K562 (cell line): ENCODE measurements around the gene CBX1. TPM values are rescaled to one million over a fixed set of nuclear protein-coding genes. Genes with fewer than 3 reads are reported as not detected.

Experiments
- ARHGAP35 ChIP-seq: fragments of 450-650 bp; IDR thresholded peaks from 2 replicates; pipeline ENCODE4 v1.6.1; 2018; ENCODE audit not compliant: partially characterized antibody
- CBX5 ChIP-seq: IDR thresholded peaks from 2 replicates; pipeline ENCODE4 v1.6.1; 2014; ENCODE audit warnings: low read depth, borderline replicate concordance
- CHD1 ChIP-seq: fragments of 200-600 bp; sonication (generic); IDR thresholded peaks from one replicate; pipeline ENCODE4 v1.6.1; 2012; ENCODE audit warnings: mild to moderate bottlenecking, moderate library complexity, low read length, inconsistent platforms
- FOXM1 ChIP-seq, 2 experiments: fragments of 450-650 bp in 1 of 2; sonication (generic) in 1 of 2; formaldehyde crosslinking in 1 of 2; IDR thresholded peaks; 2 replicates each; pipeline versions ENCODE4 v1.6.1 to v1.9.0; 2017 to 2022; ENCODE audit warnings: low read depth in 2 of 2, mild to moderate bottlenecking in 2 of 2, missing genetic modification reagents in 1 of 2, moderate library complexity in 1 of 2
- KLF13 ChIP-seq: fragments of 450-650 bp; IDR thresholded peaks from 2 replicates; pipeline ENCODE4 v1.6.1; 2016; ENCODE audit warnings: missing genetic modification characterization, low read depth, mild to moderate bottlenecking, missing compliant biosample characterization, moderate library complexity, borderline replicate concordance
- MAX ChIP-seq: sonication (generic); formaldehyde crosslinking; IDR thresholded peaks from 2 replicates; pipeline ENCODE4 v1.9.0; 2022; ENCODE audit warnings: mild to moderate bottlenecking, missing genetic modification reagents
- MCM2 ChIP-seq: fragments of 450-650 bp; IDR thresholded peaks from 2 replicates; pipeline ENCODE4 v1.6.1; 2017; ENCODE audit warnings: low read depth, mild to moderate bottlenecking
- MXD1 ChIP-seq: fragments of 250-450 bp; sonication (Bioruptor Pico); IDR thresholded peaks from 2 replicates; pipeline ENCODE4 v1.8.0; 2021; ENCODE audit warnings: borderline replicate concordance, mild to moderate bottlenecking, moderate library complexity; ENCODE audit not compliant: poor library complexity, severe bottlenecking
- NCOA2 ChIP-seq, 2 experiments: fragments of 450-650 bp; IDR thresholded peaks; 2 replicates each; pipeline ENCODE4 v1.6.1; 2018; ENCODE audit warnings: mild to moderate bottlenecking in 2 of 2, moderate library complexity in 1 of 2; ENCODE audit not compliant: partially characterized antibody in 2 of 2
- NUFIP1 ChIP-seq: fragments of 450-650 bp; IDR thresholded peaks from 2 replicates; pipeline ENCODE4 v1.6.1; 2018; ENCODE audit not compliant: partially characterized antibody
- PHTF2 ChIP-seq: fragments of 250-450 bp; sonication (Bioruptor Pico); IDR thresholded peaks from 2 replicates; pipeline ENCODE4 v1.5.0; 2021; ENCODE audit warnings: mild to moderate bottlenecking
- PTBP1 ChIP-seq: fragments of 200-400 bp; formaldehyde crosslinking; IDR thresholded peaks from 2 replicates; pipeline ENCODE4 v1.6.1; 2017; ENCODE audit warnings: low read depth, low read length
- SAFB ChIP-seq: fragments of 200-400 bp; formaldehyde crosslinking; IDR thresholded peaks from 2 replicates; pipeline ENCODE4 v1.6.1; 2017; ENCODE audit warnings: low read depth, low read length, borderline replicate concordance
- SOX6 ChIP-seq: fragments of 450-650 bp; IDR thresholded peaks from 2 replicates; pipeline ENCODE4 v1.6.1; 2014; ENCODE audit warnings: mild to moderate bottlenecking
- ZBED1 ChIP-seq: IDR thresholded peaks from 2 replicates; pipeline ENCODE4 v1.6.1; 2014
- ZBTB5 ChIP-seq: fragments of 450-650 bp; IDR thresholded peaks from 2 replicates; pipeline ENCODE4 v1.6.1; 2017; ENCODE audit warnings: antibody characterized with exemption
- ZFPM2 ChIP-seq: fragments of 250-450 bp; sonication (Bioruptor Pico); IDR thresholded peaks from 2 replicates; pipeline ENCODE4 v1.5.1; 2022; ENCODE audit warnings: mild to moderate bottlenecking
- ZKSCAN1 ChIP-seq: fragments of 150-350 bp; IDR thresholded peaks from 2 replicates; pipeline ENCODE4 v1.6.1; 2016; ENCODE audit warnings: low read depth, low read length
- ZNF239 ChIP-seq: fragments of 250-450 bp; sonication (Bioruptor Pico); IDR thresholded peaks from 2 replicates; pipeline ENCODE4 v1.4.0; 2020; ENCODE audit warnings: mild to moderate bottlenecking
- ZNF282 ChIP-seq: sonication (generic); formaldehyde crosslinking; IDR thresholded peaks from 2 replicates; pipeline ENCODE4 v1.8.1; 2023; ENCODE audit warnings: missing genetic modification reagents
- ZNF699 ChIP-seq: fragments of 250-450 bp; sonication (Bioruptor Pico); IDR thresholded peaks from 2 replicates; pipeline ENCODE4 v1.8.0; 2021; ENCODE audit warnings: mild to moderate bottlenecking, moderate library complexity; ENCODE audit not compliant: insufficient replicate concordance
- polyA plus RNA-seq, 8 experiments: library from polyadenylated mRNA; depleted of rRNA in 4 of 8; stranded (reverse) in 5 of 8; unstranded in 3 of 8; fragments of >200 nt; fragmentation: Nextera tagmentation in 2 of 8; fragmentation: Illumina TruSeq in 1 of 8; extraction: Ambion mirVana in 2 of 8; extraction: Trizol in 1 of 8; gene quantifications; 2 replicates each; pipeline versions ENCODE4 v1.2.1 to v1.2.3, GENCODE V29; 2011 to 2014; ENCODE audit warnings: inconsistent platforms in 1 of 8, missing spikeins in 1 of 8
- total RNA-seq, 7 experiments: library from RNA; depleted of rRNA in 6 of 7; stranded (reverse); fragments of >200 nt in 6 of 7; fragmentation: Illumina TruSeq in 2 of 7; extraction: Trizol in 2 of 7; gene quantifications; 2 replicates each; pipeline versions ENCODE4 v1.2.1 to v1.2.3, GENCODE V29; 2011 to 2021; ENCODE audit warnings: low replicate concordance in 1 of 7
- TF ChIP-seq, protein P1 (sequence below): IDR thresholded peaks from 2 replicates; pipeline ENCODE4 v1.6.1; 2012; ENCODE audit warnings: low read depth, low read length, improper control_type of control experiment, borderline replicate concordance
- TF ChIP-seq, protein P2 (sequence below): fragments of 450-650 bp; IDR thresholded peaks from 2 replicates; pipeline ENCODE4 v1.6.1; 2016; ENCODE audit warnings: borderline replicate concordance

CBX1 gene
- total and polyA plus RNA-seq, 9 of the 15 experiments (the other 6 are each of a cell fraction or from before 2014, with no cell fraction given) = 10.6 to 95.7 (median 52.7) TPM

DNA sequence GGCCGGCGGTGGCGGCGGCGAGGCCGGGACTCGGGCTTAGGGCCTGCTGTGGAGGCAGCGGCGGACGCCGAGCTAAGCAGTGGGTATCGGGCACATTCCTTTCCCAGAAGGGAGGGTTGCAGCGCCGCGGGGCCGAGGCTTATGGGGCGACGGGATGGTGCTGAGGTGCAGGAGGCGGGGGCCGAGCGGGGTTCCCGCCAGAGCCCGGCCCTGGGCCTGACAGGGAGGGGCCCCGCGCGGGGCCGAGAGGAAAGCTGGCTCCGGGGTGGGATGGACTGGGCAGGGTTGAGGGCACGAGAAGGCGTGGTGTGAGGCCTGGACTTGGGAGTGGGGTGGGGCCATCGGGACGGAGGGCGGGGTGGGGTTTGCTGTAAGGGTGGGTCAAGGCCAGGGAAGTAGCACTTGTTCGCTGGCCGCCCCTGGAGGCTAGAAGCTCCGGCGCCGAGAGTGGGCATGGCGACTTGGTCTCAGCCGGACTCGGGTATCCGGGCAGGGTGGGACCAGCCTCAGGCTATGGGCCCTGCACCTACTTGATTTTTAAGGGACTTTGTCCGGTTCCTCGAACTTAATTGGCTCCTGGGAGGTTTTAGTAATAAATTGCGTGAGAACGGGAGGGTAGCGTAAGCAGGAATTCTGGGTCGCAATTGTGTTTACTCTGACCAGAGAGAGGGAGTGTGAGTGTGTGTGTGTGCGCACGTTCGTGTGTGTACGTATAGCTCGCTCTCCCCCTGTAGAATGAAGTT, 52.7 kb downstream of the CBX1 start (continued):
- no peak for TF ChIP-seq NCOA2 (IDR thresholded peaks at IDR 0.05; ENCODE audit: partially characterized antibody in 2 of 2)
- TF ChIP-seq ZNF239 (CRISPR knock-in tag) = no peak
- TF ChIP-seq CBX5 = no peak
- no peak for TF ChIP-seq ARHGAP35
- TF ChIP-seq MXD1 (CRISPR knock-in tag) = no peak
- no peak for TF ChIP-seq SAFB
- no peak for TF ChIP-seq ZFPM2
- 0 out of 2 replicates have a peak, but pooled peaks have one; percentile 8 for TF ChIP-seq ZKSCAN1
- TF ChIP-seq PHTF2 (CRISPR knock-in tag) = no peak
- TF ChIP-seq MCM2 = no peak
- no peak for TF ChIP-seq ZBTB5
- TF ChIP-seq KLF13 (tag) = no peak
- TF ChIP-seq CHD1 = peak; percentile 88
- TF ChIP-seq FOXM1 (IDR thresholded peaks at IDR 0.05; ENCODE audit: low read depth) = no peak
- peak; percentile 53; the same call in 1 of the 2 replicates for TF ChIP-seq FOXM1 (CRISPR knock-in tag; IDR thresholded peaks at IDR 0.05; ENCODE audit: low read depth)
- no peak for TF ChIP-seq NUFIP1
- TF ChIP-seq, protein P1, sequence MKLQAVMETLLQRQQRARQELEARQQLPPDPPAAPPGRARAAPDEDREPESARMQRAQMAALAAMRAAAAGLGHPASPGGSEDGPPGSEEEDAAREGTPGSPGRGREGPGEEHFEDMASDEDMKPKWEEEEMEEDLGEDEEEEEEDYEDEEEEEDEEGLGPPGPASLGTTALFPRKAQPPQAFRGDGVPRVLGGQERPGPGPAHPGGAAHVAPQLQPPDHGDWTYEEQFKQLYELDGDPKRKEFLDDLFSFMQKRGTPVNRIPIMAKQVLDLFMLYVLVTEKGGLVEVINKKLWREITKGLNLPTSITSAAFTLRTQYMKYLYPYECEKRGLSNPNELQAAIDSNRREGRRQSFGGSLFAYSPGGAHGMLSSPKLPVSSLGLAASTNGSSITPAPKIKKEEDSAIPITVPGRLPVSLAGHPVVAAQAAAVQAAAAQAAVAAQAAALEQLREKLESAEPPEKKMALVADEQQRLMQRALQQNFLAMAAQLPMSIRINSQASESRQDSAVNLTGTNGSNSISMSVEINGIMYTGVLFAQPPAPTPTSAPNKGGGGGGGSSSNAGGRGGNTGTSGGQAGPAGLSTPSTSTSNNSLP = no peak
- TF ChIP-seq PTBP1 = no peak
- no peak for TF ChIP-seq SOX6
- no peak for TF ChIP-seq ZNF699
- no peak for TF ChIP-seq ZBED1
- no peak for TF ChIP-seq ZNF282 (CRISPR knock-in tag)
- TF ChIP-seq, protein P2, sequence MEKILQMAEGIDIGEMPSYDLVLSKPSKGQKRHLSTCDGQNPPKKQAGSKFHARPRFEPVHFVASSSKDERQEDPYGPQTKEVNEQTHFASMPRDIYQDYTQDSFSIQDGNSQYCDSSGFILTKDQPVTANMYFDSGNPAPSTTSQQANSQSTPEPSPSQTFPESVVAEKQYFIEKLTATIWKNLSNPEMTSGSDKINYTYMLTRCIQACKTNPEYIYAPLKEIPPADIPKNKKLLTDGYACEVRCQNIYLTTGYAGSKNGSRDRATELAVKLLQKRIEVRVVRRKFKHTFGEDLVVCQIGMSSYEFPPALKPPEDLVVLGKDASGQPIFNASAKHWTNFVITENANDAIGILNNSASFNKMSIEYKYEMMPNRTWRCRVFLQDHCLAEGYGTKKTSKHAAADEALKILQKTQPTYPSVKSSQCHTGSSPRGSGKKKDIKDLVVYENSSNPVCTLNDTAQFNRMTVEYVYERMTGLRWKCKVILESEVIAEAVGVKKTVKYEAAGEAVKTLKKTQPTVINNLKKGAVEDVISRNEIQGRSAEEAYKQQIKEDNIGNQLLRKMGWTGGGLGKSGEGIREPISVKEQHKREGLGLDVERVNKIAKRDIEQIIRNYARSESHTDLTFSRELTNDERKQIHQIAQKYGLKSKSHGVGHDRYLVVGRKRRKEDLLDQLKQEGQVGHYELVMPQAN = peak; percentile 32; the same call in 1 of the 2 replicates
- no peak for TF ChIP-seq MAX (CRISPR knock-in tag)
